ENCODE data around the gene PIK3R6.

GRCh38 chr17:8859027-8859803 is 8.3 kb downstream of the PIK3R6 start:
- no peak for TF ChIP-seq CTCF (IDR thresholded peaks at IDR 0.05)
- TF ChIP-seq POLR2A (IDR thresholded peaks at IDR 0.05): no peak
- TF ChIP-seq POLR2AphosphoS5 (IDR thresholded peaks at IDR 0.05): no peak
- no peak for TF ChIP-seq EP300 (IDR thresholded peaks at IDR 0.05; ENCODE audit: low read depth)

Data from transverse colon (tissue), 4 donors.